HEK293T (cell line): ENCODE data around the gene NPIPB8.
"Not testable (repeated sequence)": the region's sequence is repeated elsewhere in the genome, so short reads cannot be mapped to it uniquely, and the experiment has no call there.

Source experiments
- ELF4 ChIP-seq: fragments of 450-650 bp; IDR thresholded peaks from 2 replicates; pipeline ENCODE4 v1.6.1; 2017; ENCODE audit warnings: antibody characterized with exemption
- FOXA1 ChIP-seq: fragments of 450-650 bp; IDR thresholded peaks from 2 replicates; pipeline ENCODE4 v1.6.1; 2016; ENCODE audit warnings: mild to moderate bottlenecking
- FOXM1 ChIP-seq: fragments of 450-650 bp; IDR thresholded peaks from 2 replicates; pipeline ENCODE4 v1.6.1; 2017; ENCODE audit warnings: mild to moderate bottlenecking, borderline replicate concordance
- HDGF ChIP-seq: fragments of 450-650 bp; IDR thresholded peaks from 2 replicates; pipeline ENCODE4 v1.6.1; 2017; ENCODE audit warnings: antibody characterized with exemption, borderline replicate concordance
- NFRKB ChIP-seq: fragments of 450-650 bp; IDR thresholded peaks from 2 replicates; pipeline ENCODE4 v1.6.1; 2016; ENCODE audit warnings: mild to moderate bottlenecking, moderate library complexity
- PKNOX1 ChIP-seq: fragments of 450-650 bp; IDR thresholded peaks from 2 replicates; pipeline ENCODE4 v1.6.1; 2016
- SP1 ChIP-seq: fragments of 450-650 bp; IDR thresholded peaks from 2 replicates; pipeline ENCODE4 v1.6.1; 2017
- TARDBP ChIP-seq: fragments of 450-650 bp; IDR thresholded peaks from 2 replicates; pipeline ENCODE4 v1.6.1; 2016

GRCh38 chr16:28595451-28595850 lies 42.4 kb upstream of the NPIPB8 start:
- not testable (repeated sequence) for TF ChIP-seq FOXA1, PKNOX1, SP1, FOXM1, ELF4, NFRKB, TARDBP, HDGF
